ENCODE data around the gene PSG5. TPM values are rescaled to one million over a fixed set of nuclear protein-coding genes. Genes with fewer than 3 reads are reported as not detected.
"Not testable (repeated sequence)": the region's sequence is repeated elsewhere in the genome, so short reads cannot be mapped to it uniquely, and the experiment has no call there.

The PSG5 gene
- total RNA-seq, 1 experiment from 2014 or later, result not detected

GRCh38 chr19:43201891-43202290 lies 15.6 kb upstream of the PSG5 start:
- POLR2A ChIA-PET, result interaction anchor here (0.7 to 1.0 kb wide), 3 partner anchors 20 to 492 kb away, joined by 3 to 4 read pairs (median 3); no protein-coding TSS in a partner anchor
- Mint-ChIP-seq H3K4me3 (ENCODE audit: unreplicated experiment) (peak overlapping the region; percentile 38), H3K27ac (ENCODE audit: low read depth, unreplicated experiment) (peak overlapping the region; percentile 93), H3K4me1 (ENCODE audit: insufficient read depth, unreplicated experiment) (peaks cover 27% of the 10 kb centered on the region)
- H3K36me3 Mint-ChIP-seq (ENCODE audit: insufficient read depth, unreplicated experiment); H3K27me3 Mint-ChIP-seq (ENCODE audit: insufficient read depth, unreplicated experiment); BruUV-seq (replicated peaks); CTCF ChIA-PET; H3K9me3 Mint-ChIP-seq (ENCODE audit: unreplicated experiment); DNase-seq (ENCODE audit: unreplicated experiment): not testable (repeated sequence)
- intact Hi-C loops (cut with micrococcal nuclease), result loop anchor here (2.0 to 10.0 kb wide), 2 partner anchors 53 to 407 kb away; no protein-coding TSS in a partner anchor

- not testable (repeated sequence) for H3K36me3 Mint-ChIP-seq (ENCODE audit: insufficient read depth, unreplicated experiment); H3K9me3 Mint-ChIP-seq (ENCODE audit: unreplicated experiment); H3K27me3 Mint-ChIP-seq (ENCODE audit: insufficient read depth, unreplicated experiment); DNase-seq (ENCODE audit: unreplicated experiment)
- H3K4me3 Mint-ChIP-seq (ENCODE audit: unreplicated experiment), result peak overlapping the region; percentile 38
- intact Hi-C loops (cut with micrococcal nuclease), result loop anchor here (2.0 to 10.0 kb wide), 2 partner anchors 53 to 407 kb away; no protein-coding TSS in a partner anchor
- CTCF ChIA-PET, result interaction anchor here (1.0 kb wide), 1 partner anchor 10 kb away, joined by 5 read pairs; no protein-coding TSS in a partner anchor
- peaks cover 27% of the 10 kb centered on the region for H3K4me1 Mint-ChIP-seq (ENCODE audit: insufficient read depth, unreplicated experiment)
- POLR2A ChIA-PET, result interaction anchor here (1.2 kb wide), 1 partner anchor 10 kb away, joined by 3 read pairs; no protein-coding TSS in a partner anchor
- BruUV-seq (replicated peaks), result TSS peak; percentile 90
- peak overlapping the region; percentile 93 for H3K27ac Mint-ChIP-seq (ENCODE audit: low read depth, unreplicated experiment)
Measured at GRCh38 chr19:43201337-43201801, 15.0 kb upstream of the PSG5 start.

GRCh38 chr19:43198686-43199419 lies 12.5 kb upstream of the PSG5 start:
- H3K36me3 Mint-ChIP-seq (ENCODE audit: insufficient read depth, unreplicated experiment); BruUV-seq (replicated peaks); H3K27ac Mint-ChIP-seq (ENCODE audit: low read depth, unreplicated experiment); H3K27me3 Mint-ChIP-seq (ENCODE audit: insufficient read depth, unreplicated experiment); POLR2A ChIA-PET; H3K4me3 Mint-ChIP-seq (ENCODE audit: unreplicated experiment); intact Hi-C loops (cut with micrococcal nuclease); H3K9me3 Mint-ChIP-seq (ENCODE audit: unreplicated experiment): not testable (repeated sequence)
- peak; percentile 35 for DNase-seq (ENCODE audit: unreplicated experiment)
- peaks cover 27% of the 10 kb centered on the region for H3K4me1 Mint-ChIP-seq (ENCODE audit: insufficient read depth, unreplicated experiment)
- CTCF ChIA-PET, result interaction anchor here (0.9 to 1.1 kb wide), 2 partner anchors 95 kb away, joined by 3 to 4 read pairs; no protein-coding TSS in a partner anchor

- H3K9me3 Mint-ChIP-seq (ENCODE audit: unreplicated experiment); H3K4me3 Mint-ChIP-seq (ENCODE audit: unreplicated experiment); H3K27ac Mint-ChIP-seq (ENCODE audit: low read depth, unreplicated experiment); DNase-seq (ENCODE audit: unreplicated experiment); intact Hi-C loops (cut with micrococcal nuclease); BruUV-seq (replicated peaks); H3K27me3 Mint-ChIP-seq (ENCODE audit: insufficient read depth, unreplicated experiment); POLR2A ChIA-PET; H3K36me3 Mint-ChIP-seq (ENCODE audit: insufficient read depth, unreplicated experiment): not testable (repeated sequence)
- peaks cover 22% of the 10 kb centered on the region for H3K4me1 Mint-ChIP-seq (ENCODE audit: insufficient read depth, unreplicated experiment)
- CTCF ChIA-PET, result interaction anchor here (1.1 kb wide), 1 partner anchor 94 kb away, joined by 4 read pairs; no protein-coding TSS in a partner anchor
Measured at GRCh38 chr19:43197666-43198397, 11.5 kb upstream of the PSG5 start.

- POLR2A ChIA-PET; H3K27me3 Mint-ChIP-seq (ENCODE audit: insufficient read depth, unreplicated experiment); CTCF ChIA-PET; BruUV-seq (replicated peaks); H3K27ac Mint-ChIP-seq (ENCODE audit: low read depth, unreplicated experiment); H3K4me1 Mint-ChIP-seq (ENCODE audit: insufficient read depth, unreplicated experiment); H3K4me3 Mint-ChIP-seq (ENCODE audit: unreplicated experiment); intact Hi-C loops (cut with micrococcal nuclease); H3K9me3 Mint-ChIP-seq (ENCODE audit: unreplicated experiment); H3K36me3 Mint-ChIP-seq (ENCODE audit: insufficient read depth, unreplicated experiment); DNase-seq (ENCODE audit: unreplicated experiment): not testable (repeated sequence)
Measured at GRCh38 chr19:43194397-43194796, 8.1 kb upstream of the PSG5 start.

- H3K4me1 Mint-ChIP-seq (ENCODE audit: insufficient read depth, unreplicated experiment); H3K36me3 Mint-ChIP-seq (ENCODE audit: insufficient read depth, unreplicated experiment); H3K9me3 Mint-ChIP-seq (ENCODE audit: unreplicated experiment); intact Hi-C loops (cut with micrococcal nuclease); H3K27ac Mint-ChIP-seq (ENCODE audit: low read depth, unreplicated experiment); H3K4me3 Mint-ChIP-seq (ENCODE audit: unreplicated experiment); DNase-seq (ENCODE audit: unreplicated experiment); BruUV-seq (replicated peaks); H3K27me3 Mint-ChIP-seq (ENCODE audit: insufficient read depth, unreplicated experiment): not testable (repeated sequence)
- CTCF ChIA-PET, result interaction anchor here (0.6 to 1.9 kb wide), 17 partner anchors 8 to 1491 kb away, joined by 3 to 22 read pairs (median 3); no protein-coding TSS in a partner anchor
- POLR2A ChIA-PET, result interaction anchor here (1.0 kb wide), 1 partner anchor 8 kb away, joined by 3 read pairs; no protein-coding TSS in a partner anchor
Measured at GRCh38 chr19:43192381-43193155, 6.2 kb upstream of the PSG5 start.
